ENCODE results near the gene FCRL5. TPM values are rescaled to one million over a fixed set of nuclear protein-coding genes. Genes with fewer than 3 reads are reported as not detected.
A peak's percentile ranks its signal among the peaks of the same experiment; 100 is the strongest.

FCRL5 gene
- total RNA-seq, 1 experiment from 2014 or later: not detected

- ChIA-PET CTCF (no interaction called here), POLR2A (ENCODE audit: unreplicated experiment) (no interaction called here)
- no peaks in the 10 kb centered on the region for H4K20me1 ChIP-seq (ENCODE audit: insufficient read depth)
- H3K4me3 ChIP-seq: no peak overlapping the region
- H3F3A ChIP-seq (ENCODE audit: insufficient read depth, low read depth): no peaks in the 10 kb centered on the region
- H3K9me2 ChIP-seq (ENCODE audit: insufficient read depth): no peaks in the 10 kb centered on the region
- no peaks in the 10 kb centered on the region for H3K9me3 ChIP-seq (ENCODE audit: insufficient read depth, low read depth)
- no peak overlapping the region for H2AFZ ChIP-seq
- DNase-seq: no peak
- no peaks in the 10 kb centered on the region for H3K36me3 ChIP-seq (ENCODE audit: low read depth)
- no peaks in the 10 kb centered on the region for H3K4me1 ChIP-seq (replicated peaks; ENCODE audit: insufficient read depth)
- H3K79me2 ChIP-seq (ENCODE audit: low read depth): no peaks in the 10 kb centered on the region
- intact Hi-C loops (cut with micrococcal nuclease; ENCODE audit: unreplicated experiment): loop anchor here (5.0 kb wide), 1 partner anchor 538 kb away; no protein-coding TSS in a partner anchor
- no TSS peak for BruUV-seq (replicated peaks)
- H3K27ac ChIP-seq: no peak overlapping the region
- TF ChIP-seq EZH2 (IDR thresholded peaks at IDR 0.05; ENCODE audit: low read depth): no peak
- no peak for TF ChIP-seq CTCF (conservative IDR thresholded peaks at IDR 0.05)
- H3K27me3 ChIP-seq (ENCODE audit: insufficient read depth, low read depth): peaks cover 26% of the 10 kb centered on the region
- H3K4me2 ChIP-seq: no peak overlapping the region
Observed at GRCh38 chr1:157584503-157584902, 32.2 kb upstream of the FCRL5 start.

GRCh38 chr1:157580828-157581210 lies 28.5 kb upstream of the FCRL5 start:
- H3K27ac ChIP-seq: no peak overlapping the region
- H3K4me3 ChIP-seq: no peak overlapping the region
- POLR2A ChIA-PET (ENCODE audit: unreplicated experiment): no interaction called here
- H3K4me1 ChIP-seq (replicated peaks; ENCODE audit: insufficient read depth): no peaks in the 10 kb centered on the region
- H3K9me3 ChIP-seq (ENCODE audit: insufficient read depth, low read depth): no peaks in the 10 kb centered on the region
- no peaks in the 10 kb centered on the region for H3K9me2 ChIP-seq (ENCODE audit: insufficient read depth)
- H3K36me3 ChIP-seq (ENCODE audit: low read depth): no peaks in the 10 kb centered on the region
- H3F3A ChIP-seq (ENCODE audit: insufficient read depth, low read depth): no peaks in the 10 kb centered on the region
- intact Hi-C loops (cut with micrococcal nuclease; ENCODE audit: unreplicated experiment): loop anchor here (5.0 kb wide), 1 partner anchor 541 kb away; no protein-coding TSS in a partner anchor
- no peak overlapping the region for H2AFZ ChIP-seq
- no TSS peak for BruUV-seq (replicated peaks)
- CTCF ChIA-PET: interaction anchor here (0.7 to 1.0 kb wide), 4 partner anchors 18 to 544 kb away, joined by 3 to 5 read pairs (median 4); no protein-coding TSS in a partner anchor
- no peak overlapping the region for H3K4me2 ChIP-seq
- TF ChIP-seq CTCF (conservative IDR thresholded peaks at IDR 0.05) (no peak), EZH2 (IDR thresholded peaks at IDR 0.05; ENCODE audit: low read depth) (no peak)
- DNase-seq: no peak
- 0 out of 2 replicates have a peak, but pooled peaks cover 11% of the 10 kb centered on the region for H3K27me3 ChIP-seq (ENCODE audit: insufficient read depth, low read depth)
- H3K79me2 ChIP-seq (ENCODE audit: low read depth): no peaks in the 10 kb centered on the region
- H4K20me1 ChIP-seq (ENCODE audit: insufficient read depth): no peaks in the 10 kb centered on the region

GRCh38 chr1:157580179-157580827 lies 28.0 kb upstream of the FCRL5 start:
- BruUV-seq (replicated peaks): no TSS peak
- no peaks in the 10 kb centered on the region for H3K79me2 ChIP-seq (ENCODE audit: low read depth)
- intact Hi-C loops (cut with micrococcal nuclease; ENCODE audit: unreplicated experiment): loop anchor here (5.0 kb wide), 1 partner anchor 542 kb away; no protein-coding TSS in a partner anchor
- H3K9me3 ChIP-seq (ENCODE audit: insufficient read depth, low read depth): no peaks in the 10 kb centered on the region
- DNase-seq: peak; percentile 3 to 54
- ChIA-PET CTCF (interaction anchor here (0.7 to 1.0 kb wide), 5 partner anchors 8 to 545 kb away, joined by 3 to 5 read pairs (median 3); no protein-coding TSS in a partner anchor), POLR2A (ENCODE audit: unreplicated experiment) (interaction anchor here (0.7 kb wide), 1 partner anchor 465 kb away, joined by 3 read pairs; no protein-coding TSS in a partner anchor)
- H3K27me3 ChIP-seq (ENCODE audit: insufficient read depth, low read depth): 0 out of 2 replicates have a peak, but pooled peaks cover 11% of the 10 kb centered on the region
- no peak overlapping the region for H3K4me3 ChIP-seq
- no peak overlapping the region for H3K27ac ChIP-seq
- H3K9me2 ChIP-seq (ENCODE audit: insufficient read depth): no peaks in the 10 kb centered on the region
- H3K36me3 ChIP-seq (ENCODE audit: low read depth): no peaks in the 10 kb centered on the region
- H3K4me1 ChIP-seq (replicated peaks; ENCODE audit: insufficient read depth): no peaks in the 10 kb centered on the region
- TF ChIP-seq EZH2 (IDR thresholded peaks at IDR 0.05; ENCODE audit: low read depth) (no peak), CTCF (conservative IDR thresholded peaks at IDR 0.05) (peak; percentile 84)
- H3K4me2 ChIP-seq: no peak overlapping the region
- no peaks in the 10 kb centered on the region for H4K20me1 ChIP-seq (ENCODE audit: insufficient read depth)
- H2AFZ ChIP-seq: no peak overlapping the region
- no peaks in the 10 kb centered on the region for H3F3A ChIP-seq (ENCODE audit: insufficient read depth, low read depth)
